ENCODE results near the gene OR2S2. TPM values are rescaled to one million over a fixed set of nuclear protein-coding genes. Genes with fewer than 3 reads are reported as not detected.

OR2S2 gene
- total RNA-seq, 4 donors from 2014 or later, result not detected

- Histone ChIP-seq H3K27ac (no peak overlapping the region), H3K4me3 (no peak overlapping the region), H3K4me1 (peaks cover 0 to 4% (median 0%) of the 10 kb centered on the region in 3 donors), H3K36me3 (no peaks in the 10 kb centered on the region), H3K27me3 (peaks cover 0 to 75% (median 5%) of the 10 kb centered on the region in 4 donors), H3K9me3 (peaks cover 0 to 24% (median 11%) of the 10 kb centered on the region in 3 donors)
- WGBS, 2 donors, result 75 to 95% methylated on average over 1 of the region's 1 CpG
- no peak for DNase-seq
- intact Hi-C loops (cut with DNase I), result no loop called here
- no peak for TF ChIP-seq CTCF (IDR thresholded peaks at IDR 0.05)
- TF ChIP-seq POLR2A (IDR thresholded peaks at IDR 0.05), result no peak
Measured at GRCh38 chr9:35976726-35977125, 18.8 kb upstream of the OR2S2 start.

DNA sequence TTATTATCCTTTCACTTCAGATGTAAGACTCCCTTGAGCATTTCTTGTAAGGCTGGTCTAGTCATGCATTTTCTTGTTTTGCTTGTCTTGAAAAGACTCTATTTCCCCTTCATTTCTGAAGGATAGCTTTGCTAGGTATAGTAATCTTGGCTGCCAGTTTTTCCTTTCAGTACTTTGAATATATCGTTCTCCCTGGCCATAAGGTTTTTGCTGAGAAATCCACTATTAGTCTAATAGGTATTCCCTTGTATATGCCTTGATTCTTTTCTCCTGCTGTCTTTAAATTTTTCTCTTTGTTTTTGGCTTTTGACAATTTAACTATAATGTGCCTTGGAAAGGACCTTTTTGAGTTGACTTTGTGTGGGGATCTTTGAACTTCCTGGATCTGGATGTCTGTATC lies 16.8 kb upstream of the OR2S2 start:
- peaks cover 0 to 70% (median 5%) of the 10 kb centered on the region in 4 donors for H3K27me3 ChIP-seq
- no peaks in the 10 kb centered on the region for H3K36me3 ChIP-seq
- peaks cover 0 to 4% (median 0%) of the 10 kb centered on the region in 3 donors for H3K4me1 ChIP-seq
- H3K27ac ChIP-seq, result no peak overlapping the region
- H3K4me3 ChIP-seq, result no peak overlapping the region
- peaks cover 0 to 24% (median 11%) of the 10 kb centered on the region in 3 donors for H3K9me3 ChIP-seq
- no peak for TF ChIP-seq POLR2A (IDR thresholded peaks at IDR 0.05)
- TF ChIP-seq CTCF (IDR thresholded peaks at IDR 0.05), result no peak
- intact Hi-C loops (cut with DNase I), result no loop called here
- 100% methylated on average over 1 of the region's 1 CpG for WGBS, 2 donors
- no peak for DNase-seq

DNA sequence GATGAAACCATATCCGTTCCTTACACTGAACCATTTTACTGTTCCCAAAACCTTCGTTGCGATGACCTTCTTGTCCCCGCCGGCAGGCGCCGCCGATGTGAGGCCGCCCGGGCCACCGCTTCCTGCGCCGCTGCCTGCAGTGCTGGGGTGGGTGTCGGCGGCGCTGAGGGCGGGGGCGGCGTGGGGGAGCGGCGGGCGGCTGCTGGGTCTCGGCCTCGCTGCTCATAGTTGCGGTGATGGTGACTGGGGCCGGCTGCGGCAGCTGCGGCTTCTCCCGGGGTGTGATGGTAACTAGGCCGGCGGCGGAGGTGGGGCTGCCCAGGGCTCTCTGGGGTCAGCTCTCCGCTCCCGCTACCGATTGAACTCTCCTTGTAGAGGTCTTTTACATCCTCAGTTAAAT lies 14.1 kb upstream of the OR2S2 start:
- TF ChIP-seq CTCF (IDR thresholded peaks at IDR 0.05), result no peak
- no peak for TF ChIP-seq POLR2A (IDR thresholded peaks at IDR 0.05)
- WGBS, 2 donors, result 22 to 33% methylated on average over 12 to 17 of the region's 35 CpGs
- Histone ChIP-seq H3K4me3 (peak overlapping the region in 1 of 4 donors; percentile 21), H3K27me3 (peaks cover 0 to 80% (median 5%) of the 10 kb centered on the region in 4 donors), H3K36me3 (no peaks in the 10 kb centered on the region), H3K4me1 (peaks cover 0 to 4% (median 0%) of the 10 kb centered on the region in 3 donors), H3K27ac (no peak overlapping the region), H3K9me3 (peaks cover 0 to 24% (median 11%) of the 10 kb centered on the region in 3 donors)
- no peak for DNase-seq
- intact Hi-C loops (cut with DNase I), result no loop called here

GRCh38 chr9:35967042-35967441 lies 9.1 kb upstream of the OR2S2 start:
- Histone ChIP-seq H3K27me3 (peaks cover 0 to 44% (median 0%) of the 10 kb centered on the region in 4 donors), H3K4me1 (peaks cover 0 to under 1% (median 0%) of the 10 kb centered on the region in 3 donors), H3K36me3 (no peaks in the 10 kb centered on the region), H3K9me3 (no peaks in the 10 kb centered on the region), H3K27ac (no peak overlapping the region), H3K4me3 (no peak overlapping the region)
- intact Hi-C loops (cut with DNase I), result no loop called here
- DNase-seq, result no peak
- WGBS, 2 donors, result 20 to 31% methylated on average over 2 of the region's 2 CpGs
- TF ChIP-seq POLR2A (IDR thresholded peaks at IDR 0.05) (no peak), CTCF (IDR thresholded peaks at IDR 0.05) (no peak)

DNA sequence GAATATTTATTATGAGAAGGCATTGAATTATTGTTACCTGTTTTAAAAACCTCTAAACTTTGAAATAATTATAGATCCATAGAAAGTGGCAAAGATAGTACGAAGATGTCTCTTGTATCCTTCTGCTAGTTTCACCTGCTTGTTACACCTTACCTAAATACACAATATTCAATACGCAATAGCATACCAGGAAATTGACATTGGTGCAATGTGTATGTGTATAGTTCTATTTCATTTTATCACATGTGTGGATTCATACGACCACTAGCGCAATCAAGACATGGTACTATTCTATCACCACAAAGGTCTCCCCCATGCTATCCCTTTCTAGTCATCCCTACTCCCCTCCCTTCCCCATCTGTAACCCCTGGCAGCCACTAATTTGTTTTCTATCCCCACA lies 8.5 kb upstream of the OR2S2 start:
- DNase-seq, result no peak
- Histone ChIP-seq H3K9me3 (no peaks in the 10 kb centered on the region), H3K4me3 (no peak overlapping the region), H3K4me1 (no peaks in the 10 kb centered on the region), H3K27me3 (peaks cover 0 to 42% (median 0%) of the 10 kb centered on the region in 4 donors), H3K27ac (no peak overlapping the region), H3K36me3 (no peaks in the 10 kb centered on the region)
- intact Hi-C loops (cut with DNase I), result no loop called here
- TF ChIP-seq POLR2A (IDR thresholded peaks at IDR 0.05), result no peak
- TF ChIP-seq CTCF (IDR thresholded peaks at IDR 0.05), result no peak
- WGBS, 2 donors, result 60 to 68% methylated on average over 4 of the region's 4 CpGs
